Kidney capillary endothelial cell (primary cell): ENCODE data around the gene DEXI.

Experiments
- DNase-seq: peaks from one replicate; pipeline ENCODE4 v3.0.0-alpha.2; 2018; ENCODE audit warnings: low spot score

The DEXI gene

GRCh38 chr16:10892782-10893318, 49.4 kb downstream of the DEXI start:
- no peak for DNase-seq

- no peak for DNase-seq
Observed at GRCh38 chr16:10889855-10890254, 52.4 kb downstream of the DEXI start.

- DNase-seq: no peak
Observed at GRCh38 chr16:10888320-10888937, 53.8 kb downstream of the DEXI start.

DNA sequence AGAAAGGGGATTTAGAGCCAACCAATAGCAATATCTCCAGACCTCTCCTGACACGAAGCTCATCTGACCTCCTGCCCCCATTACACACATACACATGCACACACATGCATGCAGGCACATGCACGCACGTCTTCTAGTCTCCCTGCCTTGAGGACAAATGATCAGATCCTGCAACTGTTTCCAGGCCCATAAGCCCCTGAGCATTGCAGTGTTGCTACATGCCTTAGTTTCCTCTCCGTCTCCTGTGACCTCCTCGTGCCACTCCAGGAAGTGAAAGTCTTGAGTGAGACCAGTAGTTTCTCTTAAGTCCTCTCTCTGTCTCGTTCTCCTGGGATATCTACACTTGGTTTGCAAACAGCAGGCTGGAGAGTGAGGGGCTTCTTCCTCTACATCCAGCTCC, 57.0 kb downstream of the DEXI start:
- no peak for DNase-seq

GRCh38 chr16:10883004-10883403, 59.3 kb downstream of the DEXI start:
- no peak for DNase-seq

DNA sequence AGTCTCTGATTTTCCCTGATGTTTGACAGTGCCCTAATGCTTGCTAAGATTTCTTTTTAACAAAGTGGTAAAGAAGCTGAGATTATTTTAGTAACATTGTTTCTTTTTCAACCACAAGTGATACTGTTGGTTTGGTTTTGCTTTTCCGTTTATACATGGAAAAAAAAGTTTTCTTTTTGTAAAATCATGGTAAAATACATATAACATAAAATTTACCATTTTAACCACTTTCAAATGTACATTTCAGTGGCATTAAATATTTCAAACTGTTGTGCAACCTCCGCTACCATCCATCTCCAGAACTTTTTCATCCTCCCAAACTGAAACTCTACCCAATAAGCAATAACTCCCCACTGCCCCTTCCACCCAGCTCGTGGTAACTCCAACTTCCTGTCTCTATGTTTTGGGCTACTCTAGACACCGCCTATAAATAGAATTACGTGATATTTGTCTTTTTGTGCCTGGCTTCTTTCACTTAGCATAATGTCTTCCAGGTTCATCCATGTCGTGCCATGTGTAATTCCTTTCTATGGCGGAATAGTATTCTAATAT, 60.7 kb downstream of the DEXI start:
- DNase-seq: no peak

- DNase-seq: no peak
Observed at GRCh38 chr16:10880594-10881452, 61.4 kb downstream of the DEXI start.

DNA sequence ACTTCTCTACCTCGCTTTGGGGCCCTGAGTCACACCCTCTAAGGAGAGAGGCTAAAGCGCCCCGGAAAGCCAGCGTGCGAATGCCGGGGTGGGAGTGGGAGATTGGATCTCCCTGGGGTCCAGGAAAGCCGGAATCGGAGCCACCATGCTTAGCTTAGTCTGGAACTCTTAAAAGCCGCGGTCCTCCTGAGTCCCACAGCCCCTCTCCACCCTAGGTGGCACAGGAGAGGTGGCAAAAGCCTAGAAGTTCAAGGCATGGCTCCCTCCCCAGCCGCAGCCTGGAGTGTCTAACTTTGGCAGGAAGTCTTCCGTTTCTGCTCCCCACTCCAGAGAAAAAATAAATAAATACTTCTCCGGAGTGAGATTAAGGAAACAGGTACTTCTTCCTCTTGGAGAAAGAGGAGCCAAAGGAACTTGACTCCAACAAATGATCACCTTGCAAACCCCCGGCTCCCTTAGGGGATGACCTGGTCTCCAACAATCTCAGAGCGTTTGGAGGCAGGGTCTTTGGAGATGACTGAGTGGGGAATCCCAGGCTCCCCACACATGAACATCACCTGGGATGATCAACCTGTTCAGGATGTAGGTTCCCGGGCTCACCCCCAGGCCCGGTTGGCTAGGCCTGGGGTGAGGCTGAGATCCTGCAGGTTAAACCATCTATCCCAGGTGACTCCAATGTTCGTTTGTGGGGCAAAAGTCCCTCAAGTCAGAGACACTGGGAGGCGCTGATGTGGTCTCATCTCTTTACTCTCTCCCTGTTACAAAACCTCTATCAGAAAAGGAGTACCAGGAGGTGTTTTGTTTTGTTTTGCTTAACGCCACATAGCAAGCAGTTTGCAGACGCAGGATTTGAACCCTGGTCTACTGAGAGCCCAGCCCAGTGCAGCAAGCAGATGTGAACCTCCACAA, 62.3 kb downstream of the DEXI start:
- no peak for DNase-seq
